IPS DF 4.7 (cell line): Measurements from ENCODE around the gene CHD3.

Experiments used
- DNase-seq: peaks from one replicate; pipeline ENCODE4 v3.0.0-alpha.2; 2013; ENCODE audit warnings: low spot score; ENCODE audit errors: extremely low read depth

The CHD3 gene

GRCh38 chr17:7864995-7865650, 23.5 kb upstream of the CHD3 start:
- DNase-seq = no peak

GRCh38 chr17:7867881-7868329, 20.7 kb upstream of the CHD3 start:
- DNase-seq = no peak

GRCh38 chr17:7873051-7873450, 15.5 kb upstream of the CHD3 start:
- no peak for DNase-seq

GRCh38 chr17:7875804-7876370, 12.7 kb upstream of the CHD3 start:
- DNase-seq = no peak

- DNase-seq = no peak
Measured at GRCh38 chr17:7878234-7878633, 10.4 kb upstream of the CHD3 start.

- no peak for DNase-seq
Measured at GRCh38 chr17:7880076-7880868, 8.3 kb upstream of the CHD3 start.

- no peak for DNase-seq
Measured at GRCh38 chr17:7881276-7882054, 7.1 kb upstream of the CHD3 start.

- no peak for DNase-seq
Measured at GRCh38 chr17:7882068-7882467, 6.5 kb upstream of the CHD3 start.

- no peak for DNase-seq
Measured at GRCh38 chr17:7882629-7883028, 6.0 kb upstream of the CHD3 start.

- DNase-seq = no peak
Measured at GRCh38 chr17:7883781-7884386, 4.7 kb upstream of the CHD3 start.

- DNase-seq = no peak
Measured at GRCh38 chr17:7884581-7885366, 3.8 kb upstream of the CHD3 start.

- DNase-seq = no peak
Measured at GRCh38 chr17:7885367-7886226, 3.0 kb upstream of the CHD3 start.

GRCh38 chr17:7886227-7887037, 2.2 kb upstream of the CHD3 start:
- no peak for DNase-seq

GRCh38 chr17:7887038-7887481, 1.5 kb upstream of the CHD3 start:
- no peak for DNase-seq

- DNase-seq = no peak
Measured at GRCh38 chr17:7887482-7888183, 956 bp upstream of the CHD3 start.

- DNase-seq = no peak
Measured at GRCh38 chr17:7889166-7889955, 772 bp downstream of the CHD3 start.

- no peak for DNase-seq
Measured at GRCh38 chr17:7893187-7893880, 4.7 kb downstream of the CHD3 start.
